NOMO-1 (cell line): ENCODE results near the gene MOV10.
"Not testable (repeated sequence)": the region's sequence is repeated elsewhere in the genome, so short reads cannot be mapped to it uniquely, and the experiment has no call there.

Experiments
- DNase-seq, 2 experiments: peaks; one replicate each; lab custom pipeline; 2025; ENCODE audit not compliant: unreplicated experiment in 2 of 2; lab: John Stamatoyannopoulos, UW

MOV10 gene

GRCh38 chr1:112712191-112712590, 37.7 kb downstream of the MOV10 start:
- DNase-seq: no peak

GRCh38 chr1:112712701-112713128, 38.3 kb downstream of the MOV10 start:
- no peak for DNase-seq

DNA sequence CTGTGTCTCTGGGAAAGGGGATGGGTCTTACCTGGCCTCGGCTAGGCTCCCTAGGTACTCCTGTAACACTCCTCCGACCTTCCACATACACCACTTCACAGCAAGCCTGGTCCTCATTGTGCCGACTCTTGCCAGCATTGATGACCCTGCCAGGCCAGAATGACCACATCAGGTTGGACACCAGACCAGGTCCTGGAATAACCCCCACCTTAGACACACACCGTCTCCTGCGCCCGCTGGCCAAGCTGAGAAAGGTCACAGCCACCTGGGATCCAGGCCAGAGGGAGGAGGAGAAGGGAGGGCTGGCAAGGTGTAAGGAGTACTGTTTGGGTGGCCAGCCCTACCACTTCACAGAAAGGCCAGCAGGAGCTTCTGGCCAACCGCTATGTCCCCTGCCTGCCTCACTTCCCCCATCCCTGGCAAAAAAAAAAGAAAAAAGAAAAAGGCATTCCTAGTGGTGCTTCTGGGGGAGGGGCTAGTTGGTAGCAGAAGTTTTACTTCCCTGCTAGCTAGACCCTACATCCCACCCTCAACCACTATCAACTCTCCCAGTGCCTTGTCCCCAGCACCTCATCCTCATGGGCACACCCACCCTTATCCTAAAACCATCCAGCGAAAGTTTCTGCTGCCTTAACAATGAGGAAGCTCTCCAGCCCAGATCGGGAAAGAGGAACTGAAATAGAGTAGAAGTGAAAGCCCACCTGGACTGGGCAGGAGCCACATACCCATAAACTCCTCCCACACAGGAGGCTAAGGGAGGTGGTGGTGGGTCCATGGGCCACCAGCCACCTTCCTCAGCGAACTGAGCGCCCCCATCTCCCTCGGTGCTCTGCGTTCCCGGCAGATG, 39.2 kb downstream of the MOV10 start:
- DNase-seq: peak; percentile 60 to 74

DNA sequence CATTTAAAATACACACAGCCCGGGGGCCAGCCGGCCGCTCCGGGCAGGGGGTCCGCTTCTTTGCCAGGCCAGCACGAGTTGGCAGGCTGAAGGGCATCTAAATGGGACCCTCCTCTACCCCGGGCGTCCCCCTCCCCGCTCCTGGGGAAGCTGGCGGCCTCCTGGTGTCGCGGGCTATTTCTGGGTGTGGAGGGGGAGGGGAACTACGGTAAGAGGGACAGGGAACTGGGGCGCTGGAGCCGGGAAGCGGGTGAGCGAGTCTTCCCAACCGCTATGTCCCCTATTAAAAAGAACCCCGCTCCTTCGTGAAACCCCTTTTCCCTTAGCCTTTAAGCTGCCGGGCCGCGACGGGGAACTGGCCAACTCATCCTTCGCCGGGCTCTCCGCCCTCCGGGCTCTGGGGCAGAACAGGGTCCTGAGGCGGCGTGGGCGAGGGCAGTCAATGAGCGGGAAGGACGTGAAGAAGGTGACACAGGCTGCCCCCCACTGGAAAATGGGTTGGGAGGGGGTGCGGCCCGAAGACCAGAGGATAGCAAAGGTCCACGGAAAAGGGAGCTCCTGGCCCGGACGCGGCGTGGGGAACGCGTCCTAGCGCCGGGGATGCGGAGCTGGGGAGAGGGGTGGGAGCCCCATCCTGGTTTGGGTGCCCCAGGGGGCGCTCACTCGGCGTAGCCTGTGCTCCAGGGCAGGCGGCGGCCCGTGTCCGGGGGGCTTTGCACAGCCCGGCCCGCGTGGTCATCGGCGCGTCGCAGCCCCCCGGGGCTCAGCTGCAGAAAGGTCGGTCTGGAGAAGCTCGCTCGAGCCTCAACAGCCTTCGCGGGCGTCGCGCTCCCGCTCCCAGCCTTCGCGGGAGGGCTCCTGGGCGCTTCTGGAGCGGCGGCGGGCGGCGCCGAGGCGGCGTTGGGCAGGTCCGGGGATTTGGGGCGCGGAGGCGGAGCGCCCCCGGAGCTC, 40.1 kb downstream of the MOV10 start:
- no peak for DNase-seq

DNA sequence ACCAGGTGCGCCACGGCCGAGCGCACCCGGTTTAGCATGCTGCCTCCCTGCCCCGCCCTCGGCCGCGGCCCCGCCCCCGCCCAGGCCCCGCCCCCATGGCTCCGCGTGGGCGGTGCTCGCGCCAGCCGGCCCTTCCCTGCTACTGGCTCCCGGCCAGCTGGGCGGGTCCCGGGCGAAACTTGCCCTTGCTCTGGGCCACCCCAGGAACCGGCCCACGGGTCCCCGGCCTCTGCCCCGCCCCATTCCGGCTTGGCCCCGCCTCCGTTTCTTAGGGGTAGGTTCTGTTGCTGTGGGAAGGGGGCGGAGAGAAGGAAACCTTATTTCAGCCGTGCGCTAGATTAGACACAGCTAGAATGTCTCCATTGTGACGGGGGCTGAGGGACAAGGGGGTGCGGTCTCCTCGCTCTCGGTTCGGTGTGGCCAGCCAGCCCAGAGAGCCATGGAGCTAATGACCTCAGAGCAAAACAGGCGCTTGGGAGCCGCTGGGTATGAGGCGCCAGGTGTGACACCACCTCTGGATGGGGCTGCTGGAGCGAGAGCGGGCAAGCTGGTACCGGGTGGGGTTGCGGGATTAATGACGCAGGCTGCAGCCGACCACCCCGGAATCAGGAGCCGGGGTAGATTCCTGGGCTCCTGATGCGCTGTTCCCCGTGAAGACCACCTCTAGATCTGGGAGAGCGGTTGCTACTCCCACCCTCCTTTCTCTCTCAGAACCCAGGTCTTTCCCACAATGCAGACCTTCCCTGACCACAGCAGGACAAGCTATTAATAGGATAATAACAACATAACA, 41.0 kb downstream of the MOV10 start, which contains the start of gene PPM1J:
Gene PPM1J (minus strand): TSS at position 69 of the 790 bp plus-strand sequence. CDS start 31 bp downstream, at position 38.
- DNase-seq: peak; percentile 85 to 97

DNA sequence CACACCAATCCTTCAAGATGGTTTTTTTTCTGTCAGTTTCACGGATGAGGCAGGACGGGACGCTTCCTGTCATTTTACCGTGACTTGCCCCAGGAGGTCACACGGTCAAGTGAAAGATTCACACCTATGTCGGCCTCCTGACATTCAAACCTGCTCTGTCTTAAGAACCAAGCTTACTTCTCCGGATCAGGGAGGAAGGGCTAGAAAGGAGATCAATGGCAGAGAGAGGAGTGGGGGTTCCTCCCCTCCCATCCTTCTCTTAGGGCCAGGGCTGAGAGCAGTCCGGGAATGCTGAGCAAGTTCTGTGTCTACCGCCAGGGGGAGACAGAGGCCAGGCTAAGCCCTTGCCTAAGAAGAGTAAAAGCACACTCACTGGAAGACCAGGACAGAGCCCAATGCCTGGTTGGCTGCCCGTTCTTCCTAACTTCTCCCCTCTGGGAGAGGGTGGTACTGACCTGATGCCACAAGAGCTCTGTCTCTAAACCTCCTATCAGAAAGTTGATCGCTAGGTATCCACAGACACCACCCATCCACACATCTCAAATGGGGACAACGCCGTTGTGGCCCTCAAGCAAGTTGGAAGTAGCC, 41.8 kb downstream of the MOV10 start:
- DNase-seq: peak; percentile 59 to 75

DNA sequence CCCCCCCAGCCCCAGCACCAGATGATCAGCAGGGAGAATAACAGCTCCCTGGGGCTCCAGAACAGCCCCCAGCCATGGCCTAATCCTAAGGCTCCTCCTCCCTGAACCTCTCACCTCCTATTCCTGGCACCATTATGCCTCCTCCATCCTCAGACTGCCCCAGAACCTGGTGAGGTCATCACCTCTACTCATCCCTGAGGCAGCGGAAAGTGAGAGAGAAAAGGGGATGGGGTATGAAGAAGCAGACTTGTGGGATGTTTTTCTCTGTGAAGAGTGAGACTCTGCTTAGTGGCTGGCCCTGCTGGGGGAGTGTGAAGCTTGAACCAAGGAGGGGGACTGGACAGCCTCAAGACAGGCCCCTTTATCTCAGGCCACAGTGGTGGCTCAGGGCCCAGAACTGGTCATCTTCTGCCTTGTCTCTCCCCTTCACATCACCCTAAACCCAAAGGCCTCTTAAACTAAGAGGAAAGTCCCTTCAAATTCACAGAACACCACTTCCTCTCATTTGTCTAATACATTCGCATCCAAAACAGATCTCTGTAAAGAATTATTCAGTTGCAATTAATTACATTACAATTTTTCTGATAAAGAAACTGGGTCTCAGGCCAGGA, 42.9 kb downstream of the MOV10 start:
- DNase-seq: no peak

- DNase-seq: peak; percentile 60 to 69
Observed at GRCh38 chr1:112718691-112719418, 44.4 kb downstream of the MOV10 start.

- no peak for DNase-seq
Observed at GRCh38 chr1:112719706-112720105, 45.2 kb downstream of the MOV10 start.

GRCh38 chr1:112720800-112721199, 46.3 kb downstream of the MOV10 start:
- no peak for DNase-seq

DNA sequence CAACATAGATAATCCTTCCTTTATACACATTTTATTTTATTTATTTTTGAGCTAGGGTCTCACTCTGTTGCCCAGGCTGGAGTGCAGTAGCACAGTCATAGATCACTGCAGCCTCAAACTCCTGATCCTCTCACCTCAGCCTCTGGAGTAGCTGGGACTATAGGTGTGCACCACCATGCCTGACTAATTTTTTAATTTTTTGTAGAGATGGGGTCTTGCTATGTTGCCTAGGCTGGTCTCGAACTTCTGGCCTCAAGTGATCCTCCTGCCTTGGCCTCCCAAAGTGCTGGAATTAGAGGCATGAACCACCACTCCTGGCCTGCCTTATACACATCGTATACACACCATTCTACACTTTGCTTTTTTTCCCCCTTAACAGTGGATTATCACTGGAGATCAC, 46.8 kb downstream of the MOV10 start:
- not testable (repeated sequence) for DNase-seq

DNA sequence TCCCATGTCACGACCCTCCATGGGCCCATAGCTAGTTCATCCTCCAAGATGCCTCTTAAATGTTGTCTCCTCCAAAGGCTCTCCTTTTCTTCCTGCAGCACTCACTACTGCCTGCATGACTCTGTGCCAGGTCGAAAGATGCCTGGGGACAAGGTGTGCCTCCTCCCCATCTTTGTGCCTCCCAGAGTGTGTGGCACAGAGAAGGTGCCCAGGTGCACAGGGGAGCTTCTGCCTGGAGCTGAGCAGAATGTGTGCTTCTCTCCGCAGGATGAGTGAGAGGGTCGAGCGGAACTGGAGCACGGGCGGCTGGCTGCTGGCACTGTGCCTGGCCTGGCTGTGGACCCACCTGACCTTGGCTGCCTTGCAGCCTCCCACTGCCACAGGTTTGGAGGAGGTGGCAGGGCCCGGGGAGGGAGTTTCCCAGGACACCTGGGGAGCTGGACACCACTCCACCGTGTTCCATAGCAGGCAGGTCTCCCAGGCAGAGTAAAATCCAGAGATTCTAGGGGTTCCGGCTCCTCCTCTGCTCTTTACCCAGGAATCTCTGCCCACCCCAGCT, 47.6 kb downstream of the MOV10 start:
- DNase-seq: no peak

DNA sequence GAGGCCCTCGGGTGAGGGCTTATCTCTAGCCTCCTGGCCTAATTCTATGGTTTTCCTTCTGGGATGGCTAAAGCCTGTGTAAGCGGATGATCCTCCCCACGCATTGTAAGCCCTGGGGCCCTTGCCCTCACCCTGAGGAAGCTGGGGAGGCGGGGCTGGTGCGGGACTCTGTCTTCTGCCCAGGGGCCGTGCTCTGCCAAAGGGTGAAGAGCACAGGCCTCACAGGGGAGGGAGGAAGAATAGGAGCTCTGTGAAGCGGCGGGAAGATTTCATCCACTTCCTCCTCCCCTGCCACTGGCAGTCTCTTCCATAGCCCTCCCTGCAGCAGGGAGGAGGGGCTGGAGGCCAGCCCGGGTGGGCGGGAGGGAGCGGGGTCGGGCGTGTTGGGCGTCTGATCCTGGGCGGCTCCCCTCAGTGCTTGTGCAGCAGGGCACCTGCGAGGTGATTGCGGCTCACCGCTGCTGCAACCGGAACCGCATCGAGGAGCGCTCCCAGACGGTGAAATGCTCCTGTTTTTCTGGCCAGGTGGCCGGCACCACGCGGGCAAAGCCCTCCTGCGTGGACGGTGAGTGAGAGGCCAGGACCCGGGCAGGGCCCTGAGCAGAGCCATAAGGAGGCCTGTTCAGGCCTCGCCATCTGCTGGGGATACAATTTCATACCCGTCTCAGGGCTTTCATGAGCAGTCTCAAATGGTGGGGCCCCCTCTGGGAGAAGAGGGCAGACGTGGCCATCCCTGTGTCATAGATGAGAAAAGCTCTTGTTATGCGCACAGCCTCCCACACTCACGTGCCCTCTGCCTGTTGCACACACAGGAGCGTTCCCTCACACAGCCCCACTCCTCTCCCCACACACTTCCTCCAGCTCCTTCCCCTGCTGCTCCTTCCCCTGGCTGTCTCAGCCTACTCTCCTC, 48.4 kb downstream of the MOV10 start:
- no peak for DNase-seq

DNA sequence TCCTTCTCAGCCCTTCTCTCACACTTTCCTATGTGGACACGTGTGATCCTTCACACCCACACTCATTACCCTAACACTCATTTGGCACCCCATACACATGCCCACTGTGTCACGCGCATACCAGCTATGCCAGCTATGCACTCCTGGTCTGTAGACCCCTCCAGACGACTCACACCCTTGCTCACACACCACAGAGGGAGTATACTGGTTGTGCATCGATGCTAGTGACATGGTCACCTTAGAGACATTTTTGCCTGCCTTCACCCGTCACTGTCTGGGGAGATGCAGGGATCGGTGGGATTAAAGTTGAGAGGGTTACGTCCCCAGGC, 49.0 kb downstream of the MOV10 start:
- DNase-seq: no peak

DNA sequence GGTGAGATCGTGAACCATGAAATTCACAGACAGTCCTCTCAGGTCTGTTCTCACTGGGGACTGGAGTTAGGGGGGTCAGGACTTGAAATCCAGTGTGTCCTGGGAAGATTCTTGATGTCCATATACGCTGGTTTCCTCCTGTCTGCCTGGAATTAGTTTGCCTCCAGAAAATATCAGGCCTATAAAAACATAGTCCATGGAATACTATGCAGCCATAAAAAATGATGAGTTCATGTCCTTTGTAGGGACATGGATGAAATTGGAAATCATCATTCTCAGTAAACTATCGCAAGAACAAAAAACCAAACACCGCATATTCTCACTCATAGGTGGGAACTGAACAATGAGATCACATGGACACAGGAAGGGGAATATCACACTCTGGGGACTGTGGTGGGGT, 49.8 kb downstream of the MOV10 start:
- not testable (repeated sequence) for DNase-seq

DNA sequence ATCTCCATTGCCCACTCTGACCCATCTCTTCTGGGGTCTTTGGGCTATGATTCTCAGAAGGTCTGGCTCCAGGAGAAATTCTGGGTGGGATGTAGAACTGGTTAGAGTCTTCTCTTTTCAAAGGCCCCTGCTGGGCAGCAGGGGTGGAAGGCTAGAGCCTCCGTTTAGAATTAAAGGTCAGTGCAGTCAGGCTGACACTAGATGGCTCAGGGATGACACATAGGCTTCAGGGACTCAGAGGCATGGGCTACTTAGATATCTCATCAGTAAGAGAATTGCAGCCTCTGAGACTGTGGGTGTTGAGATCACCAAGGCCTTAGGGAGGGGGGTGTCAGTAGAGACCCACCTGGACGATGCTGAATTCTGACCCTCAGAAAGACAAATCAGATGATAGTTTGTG, 53.3 kb downstream of the MOV10 start:
- no peak for DNase-seq

GRCh38 chr1:112728306-112728971, 54.0 kb downstream of the MOV10 start:
- not testable (repeated sequence) for DNase-seq
